Central memory CD8-positive, alpha-beta T cell (primary cell): ENCODE data around the gene KIAA1217.
A peak's percentile ranks its signal among the peaks of the same experiment; 100 is the strongest.

Source experiments
- ATAC-seq: fragments of 150-1000 bp; cut with Tn5 transposase; replicated peaks from 2 replicates; pipeline ENCODE4 v1.10.0; 2022; ENCODE audit warnings: mild to moderate bottlenecking, moderate FRiP score, moderate number of reproducible peaks; ENCODE audit not compliant: poor library complexity, severe bottlenecking; ENCODE audit errors: extremely low read depth
- DNase-seq, 2 donors: peaks; one replicate each; pipeline ENCODE4 v3.0.0; 2021; ENCODE audit warnings: low spot score in 2 of 2
- H3K27ac Mint-ChIP-seq: one replicate; pipeline ENCODE4 v1.8.0; 2022; ENCODE audit warnings: low read depth, mild to moderate bottlenecking, moderate library complexity, mixed read lengths
- H3K27me3 Mint-ChIP-seq: one replicate; pipeline ENCODE4 v1.8.0; 2022; ENCODE audit warnings: mixed read lengths
- H3K36me3 Mint-ChIP-seq: one replicate; pipeline ENCODE4 v1.8.0; 2022; ENCODE audit warnings: mild to moderate bottlenecking, moderate library complexity, mixed read lengths; ENCODE audit not compliant: insufficient read depth
- H3K4me1 Mint-ChIP-seq: one replicate; pipeline ENCODE4 v1.8.0; 2022; ENCODE audit warnings: mixed read lengths
- H3K4me3 Mint-ChIP-seq: one replicate; pipeline ENCODE4 v1.8.0; 2022; ENCODE audit warnings: mild to moderate bottlenecking, moderate library complexity, mixed read lengths
- H3K9me3 Mint-ChIP-seq: one replicate; pipeline ENCODE4 v1.8.0; 2022; ENCODE audit warnings: mixed read lengths

KIAA1217 gene

GRCh38 chr10:24462889-24463552, 254.1 kb downstream of the KIAA1217 start:
- no peak for DNase-seq
- H3K27ac Mint-ChIP-seq: peak overlapping the region; percentile 6
- no peaks in the 10 kb centered on the region for H3K9me3 Mint-ChIP-seq
- ATAC-seq: no peak
- no peak overlapping the region for H3K4me3 Mint-ChIP-seq
- no peaks in the 10 kb centered on the region for H3K36me3 Mint-ChIP-seq
- H3K4me1 Mint-ChIP-seq: peaks cover 16% of the 10 kb centered on the region
- H3K27me3 Mint-ChIP-seq: peaks cover 14% of the 10 kb centered on the region

GRCh38 chr10:24463611-24464426, 254.9 kb downstream of the KIAA1217 start:
- no peaks in the 10 kb centered on the region for H3K36me3 Mint-ChIP-seq
- ATAC-seq (peak; percentile 19), DNase-seq (no peak)
- H3K27ac Mint-ChIP-seq: peak overlapping the region; percentile 6
- H3K9me3 Mint-ChIP-seq: no peaks in the 10 kb centered on the region
- peaks cover 16% of the 10 kb centered on the region for H3K4me1 Mint-ChIP-seq
- H3K4me3 Mint-ChIP-seq: peak overlapping the region; percentile 62
- H3K27me3 Mint-ChIP-seq: peaks cover 9% of the 10 kb centered on the region

- H3K27ac Mint-ChIP-seq: no peak overlapping the region
- no peaks in the 10 kb centered on the region for H3K9me3 Mint-ChIP-seq
- DNase-seq: no peak
- peaks cover 7% of the 10 kb centered on the region for H3K27me3 Mint-ChIP-seq
- H3K4me3 Mint-ChIP-seq: no peak overlapping the region
- H3K4me1 Mint-ChIP-seq: peaks cover 16% of the 10 kb centered on the region
- H3K36me3 Mint-ChIP-seq: no peaks in the 10 kb centered on the region
- no peak for ATAC-seq
Measured at GRCh38 chr10:24465124-24465874, 256.4 kb downstream of the KIAA1217 start.

DNA sequence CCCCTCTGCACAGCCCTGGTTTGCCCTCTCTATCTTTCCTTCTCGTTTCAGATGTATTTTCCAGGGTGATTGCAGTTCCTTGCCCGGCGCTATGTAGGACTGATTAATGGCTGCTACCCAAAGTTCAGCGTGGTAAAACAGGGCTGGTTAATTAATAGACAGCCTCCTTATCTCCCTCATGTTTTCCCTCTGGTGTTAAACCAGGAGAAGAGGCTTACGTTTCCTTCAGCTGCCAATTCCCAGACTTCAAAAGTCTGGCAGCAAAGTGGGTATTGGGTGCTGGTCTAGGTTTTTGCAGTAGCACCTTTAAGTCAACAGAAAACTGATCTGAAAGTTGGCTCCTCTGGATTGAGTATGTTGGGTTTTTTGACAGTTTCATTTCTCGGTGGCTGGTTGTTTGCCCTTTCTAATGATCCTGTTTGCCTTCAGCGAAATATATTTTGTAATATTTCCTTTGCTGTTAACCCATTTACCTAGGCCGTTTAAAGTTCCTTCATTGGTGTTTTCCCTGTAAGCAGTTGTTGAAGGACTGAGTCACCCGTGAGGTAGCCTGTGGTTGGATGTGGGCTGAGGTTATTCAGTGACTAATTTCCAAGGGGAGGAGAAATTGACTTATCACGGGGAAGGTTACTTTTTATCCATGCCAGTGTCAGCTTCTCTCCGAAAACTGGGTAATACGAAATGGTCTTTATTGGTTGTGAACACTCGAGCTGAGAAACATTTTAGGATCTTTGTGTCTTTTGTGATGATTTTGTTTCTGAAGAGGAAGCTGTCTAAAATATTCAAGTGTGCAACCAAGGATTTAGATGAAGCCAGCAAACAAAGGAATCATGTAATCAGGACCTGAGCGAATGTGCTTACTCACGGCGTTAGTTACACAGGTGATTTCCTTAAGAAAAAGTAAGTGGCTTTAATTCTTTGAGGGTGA, 257.2 kb downstream of the KIAA1217 start:
- Mint-ChIP-seq H3K27me3 (no peaks in the 10 kb centered on the region), H3K4me1 (peaks cover 16% of the 10 kb centered on the region), H3K9me3 (no peaks in the 10 kb centered on the region), H3K36me3 (no peaks in the 10 kb centered on the region), H3K27ac (no peak overlapping the region), H3K4me3 (no peak overlapping the region)
- DNase-seq (no peak), ATAC-seq (no peak)

DNA sequence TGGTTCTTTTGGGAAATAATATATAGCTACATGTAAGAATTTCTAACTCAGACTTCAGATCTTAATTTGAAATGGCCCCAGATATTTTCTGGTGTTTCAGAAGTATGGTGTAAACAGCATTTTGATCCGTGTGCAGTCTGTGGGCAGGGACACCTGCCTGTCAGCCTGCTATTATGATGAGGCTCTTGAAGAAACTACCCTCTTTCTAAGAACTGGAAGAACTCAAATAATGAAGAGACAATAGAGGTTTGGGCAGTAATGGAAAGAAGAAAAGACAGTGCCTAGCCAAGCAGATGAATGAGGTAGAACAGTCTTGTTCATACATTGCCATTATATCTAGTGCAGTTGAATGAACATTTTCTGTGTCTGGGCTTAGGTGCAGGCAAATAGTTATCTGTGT, 258.2 kb downstream of the KIAA1217 start:
- no peak for ATAC-seq
- no peak for DNase-seq
- no peaks in the 10 kb centered on the region for H3K9me3 Mint-ChIP-seq
- H3K27ac Mint-ChIP-seq: no peak overlapping the region
- H3K36me3 Mint-ChIP-seq: no peaks in the 10 kb centered on the region
- H3K4me3 Mint-ChIP-seq: no peak overlapping the region
- H3K27me3 Mint-ChIP-seq: peaks cover 3% of the 10 kb centered on the region
- H3K4me1 Mint-ChIP-seq: peaks cover 16% of the 10 kb centered on the region

GRCh38 chr10:24467605-24468004, 258.7 kb downstream of the KIAA1217 start:
- no peaks in the 10 kb centered on the region for H3K36me3 Mint-ChIP-seq
- H3K27ac Mint-ChIP-seq: no peak overlapping the region
- H3K4me3 Mint-ChIP-seq: no peak overlapping the region
- H3K4me1 Mint-ChIP-seq: peaks cover 16% of the 10 kb centered on the region
- H3K9me3 Mint-ChIP-seq: no peaks in the 10 kb centered on the region
- DNase-seq: no peak
- no peak for ATAC-seq
- H3K27me3 Mint-ChIP-seq: peaks cover 8% of the 10 kb centered on the region

GRCh38 chr10:24468281-24468751, 259.4 kb downstream of the KIAA1217 start:
- DNase-seq: no peak
- Mint-ChIP-seq H3K4me3 (no peak overlapping the region), H3K4me1 (peaks cover 16% of the 10 kb centered on the region)

GRCh38 chr10:24469993-24470392, 261.1 kb downstream of the KIAA1217 start:
- H3K4me3 Mint-ChIP-seq: no peak overlapping the region
- peaks cover 31% of the 10 kb centered on the region for H3K27me3 Mint-ChIP-seq
- H3K36me3 Mint-ChIP-seq: no peaks in the 10 kb centered on the region
- ATAC-seq (no peak), DNase-seq (no peak)
- no peaks in the 10 kb centered on the region for H3K9me3 Mint-ChIP-seq
- no peak overlapping the region for H3K27ac Mint-ChIP-seq
- H3K4me1 Mint-ChIP-seq: no peaks in the 10 kb centered on the region

More at GRCh38 chr10:24468281-24468751, 259.4 kb downstream of the KIAA1217 start:
- Mint-ChIP-seq H3K27me3 (peaks cover 15% of the 10 kb centered on the region), H3K36me3 (no peaks in the 10 kb centered on the region), H3K27ac (no peak overlapping the region), H3K9me3 (no peaks in the 10 kb centered on the region)
- no peak for ATAC-seq

GRCh38 chr10:24475598-24475997, 266.7 kb downstream of the KIAA1217 start:
- no peaks in the 10 kb centered on the region for H3K4me1 Mint-ChIP-seq
- H3K36me3 Mint-ChIP-seq: no peaks in the 10 kb centered on the region
- no peak for DNase-seq
- ATAC-seq: no peak
- no peaks in the 10 kb centered on the region for H3K9me3 Mint-ChIP-seq
- no peak overlapping the region for H3K27ac Mint-ChIP-seq
- H3K27me3 Mint-ChIP-seq: peaks cover 39% of the 10 kb centered on the region
- no peak overlapping the region for H3K4me3 Mint-ChIP-seq

- peaks cover 37% of the 10 kb centered on the region for H3K27me3 Mint-ChIP-seq
Measured at GRCh38 chr10:24476913-24477701, 268.2 kb downstream of the KIAA1217 start.

GRCh38 chr10:24477915-24478314, 269.0 kb downstream of the KIAA1217 start:
- H3K27me3 Mint-ChIP-seq: peaks cover 28% of the 10 kb centered on the region
- H3K27ac Mint-ChIP-seq: no peak overlapping the region
- no peak for ATAC-seq
- no peaks in the 10 kb centered on the region for H3K36me3 Mint-ChIP-seq
- no peaks in the 10 kb centered on the region for H3K4me1 Mint-ChIP-seq
- no peaks in the 10 kb centered on the region for H3K9me3 Mint-ChIP-seq
- no peak for DNase-seq
- H3K4me3 Mint-ChIP-seq: no peak overlapping the region

More at GRCh38 chr10:24476913-24477701, 268.2 kb downstream of the KIAA1217 start:
- no peak overlapping the region for H3K4me3 Mint-ChIP-seq
- H3K9me3 Mint-ChIP-seq: no peaks in the 10 kb centered on the region
- no peaks in the 10 kb centered on the region for H3K36me3 Mint-ChIP-seq
- no peak overlapping the region for H3K27ac Mint-ChIP-seq
- no peak for ATAC-seq
- no peak for DNase-seq
- H3K4me1 Mint-ChIP-seq: no peaks in the 10 kb centered on the region
